Astrocyte of the cerebellum (primary cell): ENCODE measurements around the gene C19orf25.

Experiments used
- DNase-seq: peaks from one replicate; pipeline ENCODE4 v3.0.0-alpha.2; 2011; ENCODE audit warnings: low read depth
- H3K4me3 ChIP-seq: 2 replicates; pipeline ENCODE4 v1.5.1; 2011; ENCODE audit warnings: mild to moderate bottlenecking, low read depth, low read length, moderate library complexity
- in situ Hi-C: cut with HindIII; loops from 2 replicates; pipeline ENCODE4 v1.10.0; 2017; ENCODE audit warnings: low sequenced_read_pairs
- TF ChIP-seq, protein P1 (sequence below): IDR thresholded peaks from 2 replicates; pipeline ENCODE4 v1.5.1; 2012; ENCODE audit warnings: low read length, low read depth, moderate library complexity, mild to moderate bottlenecking; ENCODE audit errors: missing control alignments

Gene C19orf25

DNA sequence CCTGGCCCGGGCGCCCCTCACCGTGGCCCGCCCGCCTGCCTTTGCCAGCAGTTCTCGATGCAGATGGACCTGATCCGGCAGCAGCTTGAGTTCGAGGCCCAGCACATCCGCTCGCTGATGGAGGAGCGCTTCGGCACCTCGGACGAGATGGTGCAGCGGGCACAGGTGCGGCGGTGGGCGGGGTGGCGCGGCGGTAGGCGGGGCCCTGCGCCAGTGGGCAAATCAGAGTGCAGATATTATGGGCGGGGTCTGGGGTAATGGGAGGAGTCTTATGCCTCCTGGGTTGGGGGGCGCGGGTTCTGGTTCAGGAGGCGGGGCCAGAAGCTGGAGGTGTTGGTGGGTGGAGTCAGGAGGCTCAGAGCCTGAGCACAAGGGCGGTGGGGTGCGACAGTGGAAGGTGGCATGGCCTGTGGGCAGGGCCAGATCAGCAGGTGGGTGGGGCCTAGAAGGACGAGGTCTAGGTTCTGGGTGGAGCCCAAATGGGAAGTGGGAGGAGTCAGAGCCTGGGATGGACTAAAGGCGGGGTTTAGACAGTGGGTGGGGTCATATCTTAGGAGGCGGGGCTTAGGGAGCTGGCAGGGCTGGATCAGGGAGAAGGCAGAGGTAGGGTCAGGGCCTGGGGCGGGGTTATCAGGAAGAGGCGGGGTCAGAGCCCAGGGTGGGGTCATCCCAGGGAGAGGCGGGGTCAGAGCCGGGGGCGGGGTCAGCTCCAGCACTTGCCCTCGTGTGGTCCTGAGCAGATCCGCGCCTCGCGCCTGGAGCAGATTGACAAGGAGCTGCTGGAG, 23.5 kb downstream of the C19orf25 start:
- in situ Hi-C loops = no loop called here
- TF ChIP-seq, protein P1, sequence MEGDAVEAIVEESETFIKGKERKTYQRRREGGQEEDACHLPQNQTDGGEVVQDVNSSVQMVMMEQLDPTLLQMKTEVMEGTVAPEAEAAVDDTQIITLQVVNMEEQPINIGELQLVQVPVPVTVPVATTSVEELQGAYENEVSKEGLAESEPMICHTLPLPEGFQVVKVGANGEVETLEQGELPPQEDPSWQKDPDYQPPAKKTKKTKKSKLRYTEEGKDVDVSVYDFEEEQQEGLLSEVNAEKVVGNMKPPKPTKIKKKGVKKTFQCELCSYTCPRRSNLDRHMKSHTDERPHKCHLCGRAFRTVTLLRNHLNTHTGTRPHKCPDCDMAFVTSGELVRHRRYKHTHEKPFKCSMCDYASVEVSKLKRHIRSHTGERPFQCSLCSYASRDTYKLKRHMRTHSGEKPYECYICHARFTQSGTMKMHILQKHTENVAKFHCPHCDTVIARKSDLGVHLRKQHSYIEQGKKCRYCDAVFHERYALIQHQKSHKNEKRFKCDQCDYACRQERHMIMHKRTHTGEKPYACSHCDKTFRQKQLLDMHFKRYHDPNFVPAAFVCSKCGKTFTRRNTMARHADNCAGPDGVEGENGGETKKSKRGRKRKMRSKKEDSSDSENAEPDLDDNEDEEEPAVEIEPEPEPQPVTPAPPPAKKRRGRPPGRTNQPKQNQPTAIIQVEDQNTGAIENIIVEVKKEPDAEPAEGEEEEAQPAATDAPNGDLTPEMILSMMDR = no peak
- no peak for DNase-seq
- no peak overlapping the region for H3K4me3 ChIP-seq

DNA sequence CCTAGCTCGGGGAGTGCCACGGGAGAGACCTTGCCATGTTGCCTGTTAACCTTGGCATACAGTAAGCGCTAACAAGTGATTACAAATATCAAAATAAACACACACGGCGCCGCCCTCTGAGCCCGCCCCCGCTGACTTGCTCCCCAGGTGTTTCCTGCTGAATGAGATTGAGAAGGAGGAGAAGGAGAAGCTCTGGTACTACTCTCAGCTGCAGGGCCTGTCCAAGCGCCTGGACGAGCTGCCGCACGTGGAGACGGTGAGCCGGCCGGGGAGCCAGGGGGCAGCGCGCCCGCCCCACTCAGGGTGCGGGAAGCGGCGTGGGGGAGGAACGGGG, 24.0 kb downstream of the C19orf25 start:
- in situ Hi-C loops = no loop called here
- no peak for DNase-seq
- no peak overlapping the region for H3K4me3 ChIP-seq
- TF ChIP-seq, protein P1 = no peak

DNA sequence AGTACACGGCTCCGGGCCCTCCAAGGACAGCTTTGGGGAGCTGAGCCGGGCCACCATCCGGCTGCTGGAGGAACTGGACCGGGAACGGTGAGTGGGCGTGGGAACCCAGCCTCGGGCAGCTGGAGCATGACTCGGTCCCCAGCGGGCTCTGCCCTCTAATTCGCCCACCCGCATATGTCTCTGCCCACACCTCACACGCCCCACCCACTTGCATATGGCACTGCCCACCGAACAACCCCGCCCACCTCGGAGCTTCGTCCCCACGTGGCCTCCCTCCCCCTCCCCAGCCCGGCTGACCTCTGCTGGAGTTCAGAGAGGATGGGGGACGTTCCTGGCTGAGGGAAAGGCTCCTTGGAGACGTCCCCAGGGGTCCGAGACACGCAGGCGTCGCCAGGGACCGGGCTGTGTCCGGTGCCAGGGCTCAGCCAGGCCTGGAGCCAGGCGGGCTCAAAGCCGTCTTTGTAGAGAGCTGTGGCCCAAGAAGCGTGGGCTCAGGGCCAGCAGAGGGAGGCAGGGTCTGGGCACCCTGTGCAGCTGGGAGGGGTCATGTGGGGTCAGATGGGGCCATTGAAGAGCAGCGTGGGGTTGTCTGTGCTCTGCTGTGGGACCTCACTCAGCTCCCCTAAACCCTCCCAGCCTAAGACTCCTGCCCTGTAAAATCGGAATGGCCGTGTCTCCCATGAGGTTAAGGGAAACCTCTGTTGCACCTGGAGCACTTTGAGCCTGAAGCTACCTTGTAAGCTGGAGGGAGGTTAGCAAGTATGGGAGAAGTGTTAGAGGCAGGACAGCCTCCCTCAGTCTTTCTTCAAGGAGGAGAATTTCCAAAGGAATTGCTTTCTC, 25.3 kb downstream of the C19orf25 start:
- no peak for DNase-seq
- TF ChIP-seq, protein P1 = peak; percentile 21
- in situ Hi-C loops = no loop called here
- no peak overlapping the region for H3K4me3 ChIP-seq

DNA sequence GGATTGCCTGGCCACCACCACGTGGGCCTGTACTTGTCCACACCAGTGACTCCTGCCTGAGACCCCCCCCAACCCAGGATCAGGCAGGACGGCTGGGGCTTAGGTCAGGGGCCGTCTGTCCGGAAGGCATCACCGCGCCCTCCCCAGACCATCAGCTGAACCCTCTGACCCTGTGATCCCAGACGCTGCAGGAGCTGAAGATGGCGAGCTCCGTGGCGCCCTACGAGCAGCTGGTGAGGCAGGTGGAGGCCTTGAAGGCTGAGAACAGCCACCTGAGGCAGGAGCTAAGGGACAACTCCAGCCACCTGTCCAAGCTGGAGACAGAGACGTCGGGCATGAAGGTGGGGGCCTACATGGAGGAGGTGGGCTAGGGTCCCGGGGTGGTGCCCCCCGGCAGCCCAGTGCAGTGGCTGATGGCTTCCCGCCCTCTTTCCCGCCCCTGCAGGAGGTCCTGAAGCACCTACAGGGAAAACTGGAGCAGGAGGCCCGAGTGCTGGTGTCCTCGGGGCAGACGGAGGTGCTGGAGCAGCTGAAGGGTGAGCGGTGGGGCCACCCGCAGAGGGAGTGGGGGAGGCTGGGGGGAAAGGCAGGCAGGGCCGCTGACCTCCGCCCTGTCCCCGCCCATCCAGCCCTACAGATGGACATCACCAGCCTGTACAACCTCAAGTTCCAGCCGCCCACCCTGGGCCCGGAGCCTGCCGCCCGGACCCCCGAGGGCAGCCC, 26.1 kb downstream of the C19orf25 start:
- no peak overlapping the region for H3K4me3 ChIP-seq
- in situ Hi-C loops = no loop called here
- TF ChIP-seq, protein P1 = no peak
- DNase-seq = no peak

DNA sequence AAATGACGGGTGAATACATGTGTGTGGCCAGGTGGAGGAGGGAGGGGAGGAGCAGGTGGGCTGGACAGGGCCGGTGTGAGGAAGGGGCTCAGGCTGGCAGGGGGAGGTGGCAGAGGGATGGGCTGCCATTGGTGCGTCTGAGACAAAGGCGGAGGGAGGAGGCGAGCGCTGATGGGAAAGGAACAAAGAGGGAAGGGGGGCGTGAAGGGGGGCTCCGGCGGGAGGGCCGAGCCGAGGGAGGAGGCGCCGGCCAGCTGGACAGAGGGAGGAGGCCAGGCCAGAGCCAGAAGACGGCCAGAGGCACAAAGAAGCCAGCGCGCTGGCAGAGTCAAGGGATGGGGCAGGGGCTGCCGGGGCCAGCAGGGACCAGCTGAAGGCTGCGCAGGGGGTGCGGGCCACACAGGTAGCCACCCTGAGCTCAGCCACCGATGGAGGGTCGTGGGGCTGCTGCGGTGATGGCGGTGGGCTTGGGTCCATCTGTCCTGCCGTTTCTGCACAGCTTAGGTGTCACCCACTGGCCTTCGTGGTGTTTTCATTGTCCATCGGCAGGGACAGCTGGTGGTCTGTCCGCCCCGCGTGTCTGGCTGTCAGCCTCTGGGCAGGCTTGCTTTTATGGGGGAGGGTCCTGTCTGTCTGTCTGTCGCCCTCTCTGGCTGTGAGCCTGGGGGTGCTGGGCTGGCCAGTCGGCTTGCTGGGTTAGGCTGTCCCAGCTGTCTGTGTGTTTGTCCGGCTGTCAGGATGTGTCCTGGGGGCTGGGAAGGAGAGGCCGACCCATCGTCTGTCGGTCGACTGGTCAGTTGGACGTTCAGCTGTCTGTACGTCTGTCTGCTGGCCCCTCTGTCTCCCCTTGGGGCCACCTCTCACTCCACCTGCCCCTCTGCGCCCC, 26.9 kb downstream of the C19orf25 start:
- in situ Hi-C loops = no loop called here
- no peak for DNase-seq

More for the DNA sequence above, 26.9 kb downstream of the C19orf25 start:
- TF ChIP-seq, protein P1 = no peak
- H3K4me3 ChIP-seq = no peak overlapping the region
